ENCODE results near the gene RPA1.
"Not testable (repeated sequence)": the region's sequence is repeated elsewhere in the genome, so short reads cannot be mapped to it uniquely, and the experiment has no call there.

The RPA1 gene

GRCh38 chr17:1820528-1821252 lies 9.1 kb upstream of the RPA1 start:
- DNase-seq: no peak

- DNase-seq: no peak
Observed at GRCh38 chr17:1829216-1829591, 601 bp upstream of the RPA1 start.

- DNase-seq: no peak
Observed at GRCh38 chr17:1830288-1830687, 483 bp downstream of the RPA1 start.

- no peak for DNase-seq
Observed at GRCh38 chr17:1834380-1835149, 4.8 kb downstream of the RPA1 start.

GRCh38 chr17:1839516-1839915 lies 9.7 kb downstream of the RPA1 start:
- DNase-seq: no peak

GRCh38 chr17:1843947-1844346 lies 14.1 kb downstream of the RPA1 start:
- DNase-seq: no peak

GRCh38 chr17:1847191-1847590 lies 17.4 kb downstream of the RPA1 start:
- no peak for DNase-seq

GRCh38 chr17:1852327-1852726 lies 22.5 kb downstream of the RPA1 start:
- no peak for DNase-seq

GRCh38 chr17:1853698-1854097 lies 23.9 kb downstream of the RPA1 start:
- DNase-seq: no peak

- DNase-seq: not testable (repeated sequence)
Observed at GRCh38 chr17:1856462-1856861, 26.7 kb downstream of the RPA1 start.

- no peak for DNase-seq
Observed at GRCh38 chr17:1860978-1861377, 31.2 kb downstream of the RPA1 start.

GRCh38 chr17:1861391-1862010 lies 31.7 kb downstream of the RPA1 start:
- no peak for DNase-seq

- DNase-seq: no peak
Observed at GRCh38 chr17:1865252-1866037, 35.6 kb downstream of the RPA1 start.

GRCh38 chr17:1867307-1867706 lies 37.5 kb downstream of the RPA1 start:
- DNase-seq: no peak

- DNase-seq: no peak
Observed at GRCh38 chr17:1868090-1868489, 38.3 kb downstream of the RPA1 start.

- no peak for DNase-seq
Observed at GRCh38 chr17:1870592-1870991, 40.8 kb downstream of the RPA1 start.

GRCh38 chr17:1871756-1872155 lies 42.0 kb downstream of the RPA1 start:
- DNase-seq: no peak

- DNase-seq: no peak
Observed at GRCh38 chr17:1872254-1872653, 42.4 kb downstream of the RPA1 start.

- DNase-seq: no peak
Observed at GRCh38 chr17:1872976-1873375, 43.2 kb downstream of the RPA1 start.

- DNase-seq: no peak
Observed at GRCh38 chr17:1873418-1873817, 43.6 kb downstream of the RPA1 start.

- DNase-seq: no peak
Observed at GRCh38 chr17:1875597-1875996, 45.8 kb downstream of the RPA1 start.

GRCh38 chr17:1878419-1879121 lies 48.8 kb downstream of the RPA1 start:
- DNase-seq: no peak

All from 8988T (cell line).